HG03045 (cell line): ENCODE results near the gene ASS1.

Source experiments
- ATAC-seq: cut with Tn5 transposase; IDR thresholded peaks from one replicate; pipeline ENCODE4 v1.9.1; 2021; ENCODE audit warnings: mild to moderate bottlenecking, moderate library complexity; ENCODE audit not compliant: unreplicated experiment

Gene ASS1

DNA sequence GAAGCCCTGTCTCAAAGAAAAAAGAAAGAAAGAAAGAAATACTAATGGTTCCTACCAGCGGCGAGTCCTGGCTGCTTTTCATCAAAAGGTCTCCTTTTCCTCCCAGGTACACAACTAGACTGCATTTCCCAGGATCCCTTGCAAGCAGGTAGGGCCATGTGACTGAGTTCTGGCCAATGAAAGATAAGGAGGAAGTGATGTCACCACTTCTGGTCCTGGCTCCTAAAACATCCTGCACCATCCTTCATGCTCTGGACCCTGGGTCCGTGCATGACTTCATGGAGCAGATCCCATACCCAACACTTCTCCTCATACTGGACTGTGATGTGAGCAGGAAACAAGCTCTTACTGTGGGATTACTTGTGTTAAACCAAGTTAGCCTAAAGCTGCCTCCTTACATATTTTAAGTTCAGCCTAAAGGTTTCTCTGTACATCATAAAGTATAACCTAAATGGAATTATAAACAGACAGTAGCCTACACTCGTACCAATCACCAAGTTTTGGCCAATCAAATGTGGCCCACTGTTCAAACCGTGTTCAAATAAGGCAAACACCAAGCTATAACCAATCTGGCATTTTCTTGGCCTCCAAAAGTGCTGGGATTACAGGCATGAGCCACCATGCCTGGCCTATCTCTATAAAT lies 104.5 kb downstream of the ASS1 start:
- ATAC-seq = no peak
